Neural cell (in vitro differentiated cells): ENCODE measurements around the gene TMC1.

Source experiments
- EP300 ChIP-seq: fragments of 450-650 bp; conservative IDR thresholded peaks from 2 replicates; pipeline ENCODE4 v1.6.1; 2014; ENCODE audit warnings: antibody characterized with exemption, mild to moderate bottlenecking, moderate library complexity; ENCODE audit not compliant: poor library complexity, severe bottlenecking
- EZH2 ChIP-seq: fragments of 200-600, 300-800 bp; shearing (Covaris generic), sonication (generic); IDR thresholded peaks from 2 replicates; pipeline ENCODE4 v1.6.1; 2014; ENCODE audit warnings: antibody characterized with exemption, low read length, borderline replicate concordance, mild to moderate bottlenecking; ENCODE audit not compliant: insufficient read depth, poor library complexity, severe bottlenecking
- POLR2AphosphoS5 ChIP-seq: IDR thresholded peaks from 2 replicates; pipeline ENCODE4 v1.6.1; 2012
- RAD21 ChIP-seq: fragments of 450-650 bp; conservative IDR thresholded peaks from 2 replicates; pipeline ENCODE4 v1.6.1; 2014; ENCODE audit warnings: antibody characterized with exemption, mild to moderate bottlenecking, moderate library complexity
- REST ChIP-seq: IDR thresholded peaks from 2 replicates; pipeline ENCODE4 v1.6.1; 2012; ENCODE audit warnings: borderline replicate concordance
- TAF1 ChIP-seq: IDR thresholded peaks from 2 replicates; pipeline ENCODE4 v1.6.1; 2012; ENCODE audit warnings: low read depth
- TF ChIP-seq, protein P1 (sequence below): fragments of 450-650 bp; IDR thresholded peaks from 2 replicates; pipeline ENCODE4 v1.5.1; 2014; ENCODE audit warnings: antibody characterized with exemption, mild to moderate bottlenecking, moderate library complexity; ENCODE audit not compliant: poor library complexity, severe bottlenecking

GRCh38 chr9:72509635-72510034 lies 11.8 kb upstream of the TMC1 start:
- TF ChIP-seq, protein P1, sequence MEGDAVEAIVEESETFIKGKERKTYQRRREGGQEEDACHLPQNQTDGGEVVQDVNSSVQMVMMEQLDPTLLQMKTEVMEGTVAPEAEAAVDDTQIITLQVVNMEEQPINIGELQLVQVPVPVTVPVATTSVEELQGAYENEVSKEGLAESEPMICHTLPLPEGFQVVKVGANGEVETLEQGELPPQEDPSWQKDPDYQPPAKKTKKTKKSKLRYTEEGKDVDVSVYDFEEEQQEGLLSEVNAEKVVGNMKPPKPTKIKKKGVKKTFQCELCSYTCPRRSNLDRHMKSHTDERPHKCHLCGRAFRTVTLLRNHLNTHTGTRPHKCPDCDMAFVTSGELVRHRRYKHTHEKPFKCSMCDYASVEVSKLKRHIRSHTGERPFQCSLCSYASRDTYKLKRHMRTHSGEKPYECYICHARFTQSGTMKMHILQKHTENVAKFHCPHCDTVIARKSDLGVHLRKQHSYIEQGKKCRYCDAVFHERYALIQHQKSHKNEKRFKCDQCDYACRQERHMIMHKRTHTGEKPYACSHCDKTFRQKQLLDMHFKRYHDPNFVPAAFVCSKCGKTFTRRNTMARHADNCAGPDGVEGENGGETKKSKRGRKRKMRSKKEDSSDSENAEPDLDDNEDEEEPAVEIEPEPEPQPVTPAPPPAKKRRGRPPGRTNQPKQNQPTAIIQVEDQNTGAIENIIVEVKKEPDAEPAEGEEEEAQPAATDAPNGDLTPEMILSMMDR: no peak
- TF ChIP-seq REST (no peak), POLR2AphosphoS5 (no peak), EZH2 (no peak), TAF1 (no peak), EP300 (no peak), RAD21 (no peak)
